Fibroblast of gingiva (primary cell): ENCODE results near the gene OR51E2.
A peak's percentile ranks its signal among the peaks of the same experiment; 100 is the strongest.

Experiments
- DNase-seq: peaks from one replicate; pipeline ENCODE4 v3.0.0-alpha.2; 2011; ENCODE audit warnings: low read depth

OR51E2 gene

DNA sequence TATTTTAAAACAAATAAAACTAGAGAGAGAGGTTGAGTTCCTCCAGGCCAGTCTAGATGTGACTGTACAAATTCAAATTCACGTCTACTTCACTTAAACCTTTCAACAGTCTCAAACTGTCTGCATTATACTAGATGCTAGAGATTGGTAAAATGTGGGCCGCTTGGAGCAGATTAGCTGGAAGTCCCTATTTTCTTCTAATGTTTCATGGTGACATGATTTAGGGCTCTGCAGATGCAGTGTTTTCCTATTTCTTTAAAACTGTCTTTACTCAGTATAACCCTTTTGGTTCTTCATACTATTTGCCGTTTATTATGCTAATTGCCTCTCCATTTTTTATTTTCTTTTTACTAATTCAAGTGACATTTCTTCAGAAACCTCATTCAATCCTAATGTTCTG is 33.5 kb downstream of the OR51E2 start:
- no peak for DNase-seq

GRCh38 chr11:4662876-4663275 is 34.8 kb downstream of the OR51E2 start:
- DNase-seq: no peak

- no peak for DNase-seq
Observed at GRCh38 chr11:4658629-4659445, 38.8 kb downstream of the OR51E2 start.

GRCh38 chr11:4654635-4655369 is 42.9 kb downstream of the OR51E2 start:
- no peak for DNase-seq

DNA sequence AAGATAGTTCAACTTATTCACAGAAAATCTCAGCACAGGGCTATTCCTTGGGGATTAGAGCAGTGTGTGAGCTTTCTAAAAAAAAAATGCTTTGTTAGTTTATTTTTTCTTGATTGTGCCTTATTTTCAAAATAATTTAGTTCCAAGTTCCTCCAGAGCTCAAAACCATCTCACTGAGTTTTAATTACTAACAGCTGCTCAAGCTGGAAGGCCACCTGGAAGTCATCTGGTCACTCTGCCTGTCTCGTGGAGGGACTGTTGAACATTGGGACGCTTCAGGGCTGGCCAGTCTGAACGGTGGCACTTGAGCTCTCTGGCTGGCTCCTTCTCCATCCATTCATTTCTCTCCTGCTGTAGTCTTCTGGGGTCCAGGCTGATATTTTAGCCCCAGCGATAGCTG is 49.9 kb downstream of the OR51E2 start:
- no peak for DNase-seq

DNA sequence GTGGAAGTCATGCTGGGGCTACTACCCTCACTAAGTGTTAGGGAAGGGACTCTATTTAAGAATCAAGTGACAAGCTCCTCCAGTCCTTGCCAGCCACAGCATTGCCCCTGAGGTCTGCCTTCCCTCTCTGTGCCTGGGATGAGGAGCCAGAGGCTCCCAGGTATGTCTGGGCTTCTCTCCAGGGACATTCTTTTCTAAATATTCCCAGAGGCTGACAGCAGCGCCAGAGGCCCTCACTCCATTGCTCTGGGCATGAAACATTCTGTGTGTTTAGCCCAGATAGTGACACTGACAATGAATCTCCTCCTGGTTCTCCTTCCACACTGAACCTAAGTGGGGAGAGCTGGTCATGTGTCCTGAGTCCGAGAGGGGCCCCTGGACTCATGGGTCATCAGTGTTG is 51.7 kb downstream of the OR51E2 start:
- DNase-seq: no peak

DNA sequence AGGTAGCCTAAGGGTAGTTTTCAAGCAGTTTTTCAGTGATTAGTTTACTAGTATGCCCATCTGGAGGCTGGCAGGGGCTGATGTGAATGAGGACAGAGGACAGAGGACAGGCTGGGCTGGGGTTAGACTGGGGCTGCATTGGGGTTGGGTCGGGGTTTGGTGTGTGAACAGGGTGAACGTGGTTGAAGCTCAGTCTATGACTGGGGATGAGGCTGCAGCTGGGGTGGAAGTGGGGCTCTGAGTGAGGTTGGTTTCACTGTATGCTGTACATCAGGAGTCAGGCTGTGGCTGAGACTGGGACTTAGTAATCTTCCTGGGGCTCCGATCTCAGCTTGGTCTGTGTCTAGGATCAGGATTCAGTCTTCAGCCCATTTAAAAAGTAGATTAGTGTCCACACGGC is 53.4 kb downstream of the OR51E2 start:
- no peak for DNase-seq

DNA sequence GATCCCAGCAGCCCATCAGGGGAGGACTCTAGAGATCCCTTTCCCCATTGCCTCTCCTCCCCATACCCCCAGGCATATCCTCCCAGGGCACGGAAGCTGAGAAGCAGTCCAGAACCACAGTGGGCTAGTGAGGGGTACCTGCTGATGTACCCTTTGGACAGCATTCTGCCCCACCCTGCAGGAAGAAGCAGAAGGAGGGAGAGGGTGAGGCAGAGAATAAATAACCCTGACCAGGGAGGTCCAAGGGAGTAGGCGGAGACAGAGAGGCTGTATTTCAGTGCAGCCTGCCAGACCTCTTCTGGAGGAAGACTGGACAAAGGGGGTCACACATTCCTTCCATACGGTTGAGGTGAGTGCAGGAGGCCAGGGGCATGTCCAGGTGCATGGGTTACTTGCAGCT is 54.0 kb downstream of the OR51E2 start, which contains the start of gene OR51E1:
TSS of gene OR51E1 (plus strand) at position 301 of the 400 bp plus-strand sequence. CDS start 8,545 bp downstream, outside the sequence.
- DNase-seq: no peak

DNA sequence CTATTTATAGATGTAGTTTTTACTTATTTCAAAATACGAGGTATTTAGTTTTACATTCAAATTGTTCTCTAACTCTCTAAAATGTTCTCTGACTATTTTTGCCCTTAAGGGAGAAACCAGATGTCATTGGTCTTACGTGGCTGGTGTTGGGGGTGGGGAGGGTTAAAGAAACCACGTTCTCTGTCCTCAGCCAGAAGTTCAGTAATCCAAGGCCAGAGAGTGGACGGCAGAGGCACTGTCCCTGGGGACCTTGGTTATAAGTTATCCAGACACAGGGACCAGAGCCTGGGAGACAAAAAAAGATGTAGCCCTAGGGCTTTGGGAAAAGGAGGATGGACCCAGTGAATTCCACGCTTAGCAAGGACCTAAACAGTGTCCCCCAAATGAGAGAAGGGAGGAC is 54.6 kb downstream of the OR51E2 start:
- DNase-seq: no peak

DNA sequence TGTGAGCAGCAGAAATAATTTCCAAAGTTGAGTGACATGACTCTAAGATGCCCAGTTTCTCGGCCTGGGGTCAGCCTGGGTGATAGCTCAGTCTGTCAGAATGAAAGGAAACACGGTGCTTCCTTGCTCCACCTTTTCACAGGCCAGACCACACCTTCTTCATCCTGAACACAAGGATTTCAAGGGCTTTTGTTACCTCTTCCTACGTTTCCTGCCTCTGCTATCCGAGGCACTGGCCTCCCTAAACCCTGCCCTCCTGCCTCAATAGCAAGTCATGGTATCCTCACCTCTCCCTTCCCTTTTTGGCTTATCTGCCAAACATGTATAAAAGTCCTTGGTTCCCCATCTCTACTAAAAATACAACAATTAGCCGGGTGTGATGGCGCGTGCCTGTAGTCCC is 55.6 kb downstream of the OR51E2 start:
- DNase-seq: no peak

DNA sequence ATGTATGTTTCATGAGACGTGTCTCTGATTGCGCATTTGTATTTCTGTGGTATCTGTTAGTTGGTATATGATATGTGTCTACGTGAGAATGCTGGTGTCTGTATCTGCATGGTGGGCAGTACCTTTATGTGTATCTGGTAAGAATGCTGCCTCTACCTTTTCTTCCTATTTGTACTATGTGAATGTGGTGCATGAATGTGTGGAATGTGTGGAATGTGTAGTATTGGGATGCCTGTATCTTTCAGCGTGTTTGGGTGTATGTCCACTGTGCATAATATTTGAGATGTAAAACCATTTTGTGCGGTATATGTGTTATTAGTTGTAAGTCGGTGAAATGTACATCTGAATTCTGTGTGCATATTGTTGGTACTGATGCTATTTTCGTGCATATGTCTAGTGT is 56.2 kb downstream of the OR51E2 start:
- DNase-seq: no peak

- DNase-seq: no peak
Observed at GRCh38 chr11:4639931-4640330, 57.7 kb downstream of the OR51E2 start.

DNA sequence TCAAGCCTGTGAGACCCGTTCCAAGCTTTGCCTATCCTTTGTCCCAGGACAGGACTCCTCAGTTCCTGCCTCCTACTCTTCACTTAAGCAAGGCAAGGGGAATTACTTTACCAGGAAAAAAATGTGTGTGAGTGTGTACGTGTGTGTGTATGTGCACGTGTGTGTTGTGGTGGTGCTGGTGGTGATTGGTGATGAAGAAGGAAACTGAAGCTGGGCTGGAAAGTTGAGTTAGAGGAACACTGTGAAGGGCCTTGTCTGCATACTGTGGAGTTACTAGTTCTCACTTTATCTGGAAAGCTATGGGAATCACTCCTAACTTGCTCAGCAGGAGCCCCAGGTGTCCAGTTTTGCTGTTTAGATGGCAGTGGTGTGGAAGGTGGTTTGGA is 60.0 kb downstream of the OR51E2 start:
- no peak for DNase-seq

- DNase-seq: peak; percentile 43
Observed at GRCh38 chr11:4636962-4637661, 60.5 kb downstream of the OR51E2 start, which contains the start of gene OR51D1. TSS of gene OR51D1 (plus strand) at chr11:4637477. CDS start at chr11:4639791, 2,314 bp downstream.

DNA sequence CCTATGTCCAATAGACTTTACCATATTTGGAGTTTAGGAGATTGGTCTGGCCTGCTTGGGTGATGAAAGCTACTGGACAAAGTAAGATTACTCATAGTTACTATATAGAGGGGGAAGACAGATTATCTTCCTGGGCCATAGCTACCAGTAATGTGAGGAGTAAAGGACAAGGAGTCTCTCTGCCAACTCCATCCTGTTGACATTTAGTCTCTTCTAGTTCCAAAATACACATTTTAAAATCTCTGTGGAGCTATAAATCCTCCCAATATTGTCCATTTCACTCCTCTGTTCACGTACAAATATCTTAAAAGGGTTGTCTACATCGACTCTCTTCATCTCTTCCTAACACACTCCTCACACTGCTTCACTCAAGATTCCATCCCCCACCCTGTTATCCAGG is 61.5 kb downstream of the OR51E2 start:
- no peak for DNase-seq
